Esophagus muscularis mucosa (tissue), 3 donors: ENCODE measurements around the gene PDLIM5.

Experiments
- CTCF ChIP-seq, 3 experiments: fragments of 200-600 bp in 2 of 3; fragments of 450-650 bp in 1 of 3; sonication (generic) in 2 of 3; IDR thresholded peaks; one replicate each; pipeline ENCODE4 v1.5.1; 2017 to 2019; ENCODE audit warnings: antibody characterized with exemption in 3 of 3, mild to moderate bottlenecking in 2 of 3, moderate library complexity in 1 of 3
- POLR2A ChIP-seq: fragments of 450-650 bp; IDR thresholded peaks from one replicate; pipeline ENCODE4 v1.6.1; 2017; ENCODE audit warnings: antibody characterized with exemption, moderate library complexity, mild to moderate bottlenecking, low read depth
- POLR2AphosphoS5 ChIP-seq, 2 donors: sonication (generic); formaldehyde crosslinking; IDR thresholded peaks; one replicate each; pipeline ENCODE4 v1.6.1; 2017; ENCODE audit warnings: antibody characterized with exemption in 2 of 2

GRCh38 chr4:94516999-94517398 lies 65.3 kb downstream of the PDLIM5 start:
- no peak for TF ChIP-seq CTCF (IDR thresholded peaks at IDR 0.05)
- no peak for TF ChIP-seq POLR2A
- TF ChIP-seq POLR2AphosphoS5 (IDR thresholded peaks at IDR 0.05): no peak
